GM23338 (cell line): Measurements from ENCODE around the gene ANKRD44. TPM values are rescaled to one million over a fixed set of nuclear protein-coding genes. Genes with fewer than 3 reads are reported as not detected.

Source experiments
- ATAC-seq: fragments of 200-7000 bp; cut with Tn5 transposase; 3 replicates; pipeline ENCODE4 v1.9.1; 2020
- DNase-seq: peaks from one replicate; pipeline ENCODE4 v3.0.0-alpha.2; 2015; ENCODE audit warnings: low spot score
- H2AFZ ChIP-seq: fragments of 200-600 bp; sonication (generic); 2 replicates; pipeline ENCODE4 v1.8.0; 2016; ENCODE audit warnings: antibody characterized with exemption, mild to moderate bottlenecking, moderate library complexity
- H3F3A ChIP-seq: fragments of 200-600 bp; sonication (generic); replicated peaks from 2 replicates; pipeline ENCODE4 v1.8.0; 2017; ENCODE audit warnings: antibody characterized with exemption, mixed run types, low read depth
- H3K27ac ChIP-seq: fragments of 200-600 bp; sonication (generic); 2 replicates; pipeline ENCODE4 v1.6.1; 2016; ENCODE audit warnings: low read depth
- H3K27me3 ChIP-seq: fragments of 200-600 bp; sonication (generic); 2 replicates; pipeline ENCODE4 v1.8.0; 2016; ENCODE audit warnings: mild to moderate bottlenecking, mixed run types, moderate library complexity; ENCODE audit not compliant: insufficient read depth
- H3K36me3 ChIP-seq: fragments of 200-600 bp; sonication (generic); 2 replicates; pipeline ENCODE4 v1.8.0; 2016; ENCODE audit warnings: mild to moderate bottlenecking; ENCODE audit not compliant: insufficient read depth
- H3K4me1 ChIP-seq: fragments of 200-600 bp; sonication (generic); 2 replicates; pipeline ENCODE4 v1.8.0; 2016; ENCODE audit warnings: mild to moderate bottlenecking, moderate library complexity; ENCODE audit not compliant: insufficient read depth
- H3K4me2 ChIP-seq: fragments of 200-600 bp; sonication (generic); 2 replicates; pipeline ENCODE4 v1.7.1; 2017; ENCODE audit warnings: mixed run types
- H3K4me3 ChIP-seq: fragments of 200-600 bp; sonication (generic); 2 replicates; pipeline ENCODE4 v1.6.1; 2016; ENCODE audit warnings: mixed run types
- H3K79me2 ChIP-seq: fragments of 200-600 bp; sonication (generic); replicated peaks from 2 replicates; pipeline ENCODE4 v1.8.0; 2017; ENCODE audit warnings: mild to moderate bottlenecking; ENCODE audit not compliant: insufficient read depth
- H3K9me2 ChIP-seq: fragments of 200-600 bp; sonication (generic); 2 replicates; pipeline ENCODE4 v1.8.0; 2017; ENCODE audit not compliant: insufficient read depth
- H4K20me1 ChIP-seq: fragments of 200-600 bp; sonication (generic); replicated peaks from 2 replicates; pipeline ENCODE4 v1.8.0; 2017; ENCODE audit warnings: mild to moderate bottlenecking; ENCODE audit not compliant: insufficient read depth
- H3K27ac Mint-ChIP-seq: 2 replicates; pipeline ENCODE4 v1.8.0; 2020; ENCODE audit warnings: inconsistent platforms, mild to moderate bottlenecking, moderate library complexity, mixed read lengths
- H3K27me3 Mint-ChIP-seq: 3 replicates; pipeline ENCODE4 v1.8.0; 2022; ENCODE audit warnings: low read depth, mild to moderate bottlenecking, moderate library complexity, mixed read lengths, inconsistent platforms; ENCODE audit not compliant: insufficient read depth, poor library complexity
- H3K36me3 Mint-ChIP-seq: 3 replicates; pipeline ENCODE4 v1.8.0; 2021; ENCODE audit warnings: low read depth, mild to moderate bottlenecking, inconsistent platforms, moderate library complexity, mixed read lengths
- H3K4me1 Mint-ChIP-seq: 3 replicates; pipeline ENCODE4 v1.8.0; 2020; ENCODE audit warnings: mild to moderate bottlenecking, inconsistent platforms, mixed read lengths
- H3K4me3 Mint-ChIP-seq: 3 replicates; pipeline ENCODE4 v1.8.0; 2021; ENCODE audit warnings: moderate library complexity, mild to moderate bottlenecking, inconsistent platforms, mixed read lengths
- H3K9me3 Mint-ChIP-seq: 3 replicates; pipeline ENCODE4 v1.8.0; 2020; ENCODE audit warnings: moderate library complexity, mild to moderate bottlenecking, inconsistent platforms, mixed read lengths
- CREB1 ChIP-seq: fragments of 250-450 bp; sonication (Bioruptor Pico); IDR thresholded peaks from 2 replicates; pipeline ENCODE4 v1.5.0; 2020; ENCODE audit warnings: low read depth, mild to moderate bottlenecking, moderate library complexity
- CTCF ChIP-seq, 2 experiments: fragments of 200-600 bp in 1 of 2; sonication (generic) in 1 of 2; conservative IDR thresholded peaks; 2 replicates each; pipeline versions ENCODE4 v1.5.1 to v1.6.1; 2016 to 2017; ENCODE audit warnings: antibody characterized with exemption in 2 of 2, low read depth in 2 of 2, mild to moderate bottlenecking in 2 of 2, moderate library complexity in 1 of 2
- EZH2 ChIP-seq: fragments of 200-600 bp; sonication (generic); IDR thresholded peaks from one replicate; pipeline ENCODE4 v1.8.0; 2017; ENCODE audit warnings: antibody characterized with exemption, mild to moderate bottlenecking, low read depth; ENCODE audit not compliant: unreplicated experiment
- EZH2phosphoT487 ChIP-seq: fragments of 200-600 bp; sonication (generic); IDR thresholded peaks from one replicate; pipeline ENCODE4 v1.8.1; 2018; ENCODE audit warnings: antibody characterized with exemption; ENCODE audit not compliant: unreplicated experiment
- JUNB ChIP-seq: IDR thresholded peaks from one replicate; pipeline ENCODE4 v1.6.1; 2016; ENCODE audit warnings: antibody characterized with exemption; ENCODE audit not compliant: unreplicated experiment
- NANOG ChIP-seq: IDR thresholded peaks from 2 replicates; pipeline ENCODE4 v1.6.1; 2016; ENCODE audit warnings: antibody characterized with exemption, borderline replicate concordance
- POLR2AphosphoS5 ChIP-seq: IDR thresholded peaks from 2 replicates; pipeline ENCODE4 v1.6.1; 2016; ENCODE audit warnings: antibody characterized with exemption, low read depth
- STAT1 ChIP-seq: IDR thresholded peaks from one replicate; pipeline ENCODE4 v1.6.1; 2016; ENCODE audit warnings: antibody characterized with exemption; ENCODE audit not compliant: unreplicated experiment
- ZNF114 ChIP-seq: fragments of 250-450 bp; sonication (Bioruptor Pico); IDR thresholded peaks from 2 replicates; pipeline ENCODE4 v1.5.0; 2020; ENCODE audit warnings: mild to moderate bottlenecking, moderate library complexity
- ZNF331 ChIP-seq: fragments of 250-450 bp; sonication (Bioruptor Pico); IDR thresholded peaks from 2 replicates; pipeline ENCODE4 v1.5.0; 2020; ENCODE audit warnings: low read depth, mild to moderate bottlenecking, moderate library complexity
- polyA plus RNA-seq: library from polyadenylated mRNA; unstranded; fragments of >200 nt; fragmentation: Nextera tagmentation; extraction: Ambion mirVana; gene quantifications from 2 replicates; pipeline ENCODE4 v1.2.1, GENCODE V29; 2016
- total RNA-seq: library from RNA; depleted of rRNA; stranded (reverse); fragments of >200 nt; shearing (Covaris generic); gene quantifications from 2 replicates; pipeline ENCODE4 v1.2.3, GENCODE V29; 2014
- TF ChIP-seq, protein P1 (sequence below): IDR thresholded peaks from 2 replicates; pipeline ENCODE4 v1.6.1; 2016; ENCODE audit warnings: antibody characterized with exemption
- TF ChIP-seq, protein P2 (sequence below): fragments of 250-450 bp; sonication (Bioruptor Pico); IDR thresholded peaks from 2 replicates; pipeline ENCODE4 v1.5.0; 2020; ENCODE audit warnings: mild to moderate bottlenecking, moderate library complexity
- TF ChIP-seq, protein P3 (sequence below): IDR thresholded peaks from one replicate; pipeline ENCODE4 v1.6.1; 2018; ENCODE audit warnings: antibody characterized with exemption; ENCODE audit not compliant: unreplicated experiment

Gene ANKRD44
- total and polyA plus RNA-seq, 2 experiments from 2014 or later = 0.44 to 0.56 TPM

- Histone ChIP-seq H2AFZ (no peak overlapping the region), H3K9me2 (no peaks in the 10 kb centered on the region), H3K27me3 (no peaks in the 10 kb centered on the region), H3K36me3 (no peaks in the 10 kb centered on the region), H3K4me1 (no peaks in the 10 kb centered on the region), H3K27ac (no peak overlapping the region), H3K79me2 (no peaks in the 10 kb centered on the region), H3K4me2 (no peak overlapping the region), H4K20me1 (no peaks in the 10 kb centered on the region), H3F3A (no peaks in the 10 kb centered on the region), H3K4me3 (no peak overlapping the region)
- TF ChIP-seq CREB1 (CRISPR knock-in tag) = no peak
- no peak for TF ChIP-seq STAT1
- no peak for TF ChIP-seq NANOG
- TF ChIP-seq, protein P1, sequence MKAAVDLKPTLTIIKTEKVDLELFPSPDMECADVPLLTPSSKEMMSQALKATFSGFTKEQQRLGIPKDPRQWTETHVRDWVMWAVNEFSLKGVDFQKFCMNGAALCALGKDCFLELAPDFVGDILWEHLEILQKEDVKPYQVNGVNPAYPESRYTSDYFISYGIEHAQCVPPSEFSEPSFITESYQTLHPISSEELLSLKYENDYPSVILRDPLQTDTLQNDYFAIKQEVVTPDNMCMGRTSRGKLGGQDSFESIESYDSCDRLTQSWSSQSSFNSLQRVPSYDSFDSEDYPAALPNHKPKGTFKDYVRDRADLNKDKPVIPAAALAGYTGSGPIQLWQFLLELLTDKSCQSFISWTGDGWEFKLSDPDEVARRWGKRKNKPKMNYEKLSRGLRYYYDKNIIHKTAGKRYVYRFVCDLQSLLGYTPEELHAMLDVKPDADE = no peak
- TF ChIP-seq CTCF (conservative IDR thresholded peaks at IDR 0.05; ENCODE audit: low read depth in 2 of 2) = no peak
- TF ChIP-seq EZH2phosphoT487 = no peak
- no peak for TF ChIP-seq EZH2
- no peak for TF ChIP-seq ZNF114 (CRISPR knock-in tag)
- TF ChIP-seq, protein P2, sequence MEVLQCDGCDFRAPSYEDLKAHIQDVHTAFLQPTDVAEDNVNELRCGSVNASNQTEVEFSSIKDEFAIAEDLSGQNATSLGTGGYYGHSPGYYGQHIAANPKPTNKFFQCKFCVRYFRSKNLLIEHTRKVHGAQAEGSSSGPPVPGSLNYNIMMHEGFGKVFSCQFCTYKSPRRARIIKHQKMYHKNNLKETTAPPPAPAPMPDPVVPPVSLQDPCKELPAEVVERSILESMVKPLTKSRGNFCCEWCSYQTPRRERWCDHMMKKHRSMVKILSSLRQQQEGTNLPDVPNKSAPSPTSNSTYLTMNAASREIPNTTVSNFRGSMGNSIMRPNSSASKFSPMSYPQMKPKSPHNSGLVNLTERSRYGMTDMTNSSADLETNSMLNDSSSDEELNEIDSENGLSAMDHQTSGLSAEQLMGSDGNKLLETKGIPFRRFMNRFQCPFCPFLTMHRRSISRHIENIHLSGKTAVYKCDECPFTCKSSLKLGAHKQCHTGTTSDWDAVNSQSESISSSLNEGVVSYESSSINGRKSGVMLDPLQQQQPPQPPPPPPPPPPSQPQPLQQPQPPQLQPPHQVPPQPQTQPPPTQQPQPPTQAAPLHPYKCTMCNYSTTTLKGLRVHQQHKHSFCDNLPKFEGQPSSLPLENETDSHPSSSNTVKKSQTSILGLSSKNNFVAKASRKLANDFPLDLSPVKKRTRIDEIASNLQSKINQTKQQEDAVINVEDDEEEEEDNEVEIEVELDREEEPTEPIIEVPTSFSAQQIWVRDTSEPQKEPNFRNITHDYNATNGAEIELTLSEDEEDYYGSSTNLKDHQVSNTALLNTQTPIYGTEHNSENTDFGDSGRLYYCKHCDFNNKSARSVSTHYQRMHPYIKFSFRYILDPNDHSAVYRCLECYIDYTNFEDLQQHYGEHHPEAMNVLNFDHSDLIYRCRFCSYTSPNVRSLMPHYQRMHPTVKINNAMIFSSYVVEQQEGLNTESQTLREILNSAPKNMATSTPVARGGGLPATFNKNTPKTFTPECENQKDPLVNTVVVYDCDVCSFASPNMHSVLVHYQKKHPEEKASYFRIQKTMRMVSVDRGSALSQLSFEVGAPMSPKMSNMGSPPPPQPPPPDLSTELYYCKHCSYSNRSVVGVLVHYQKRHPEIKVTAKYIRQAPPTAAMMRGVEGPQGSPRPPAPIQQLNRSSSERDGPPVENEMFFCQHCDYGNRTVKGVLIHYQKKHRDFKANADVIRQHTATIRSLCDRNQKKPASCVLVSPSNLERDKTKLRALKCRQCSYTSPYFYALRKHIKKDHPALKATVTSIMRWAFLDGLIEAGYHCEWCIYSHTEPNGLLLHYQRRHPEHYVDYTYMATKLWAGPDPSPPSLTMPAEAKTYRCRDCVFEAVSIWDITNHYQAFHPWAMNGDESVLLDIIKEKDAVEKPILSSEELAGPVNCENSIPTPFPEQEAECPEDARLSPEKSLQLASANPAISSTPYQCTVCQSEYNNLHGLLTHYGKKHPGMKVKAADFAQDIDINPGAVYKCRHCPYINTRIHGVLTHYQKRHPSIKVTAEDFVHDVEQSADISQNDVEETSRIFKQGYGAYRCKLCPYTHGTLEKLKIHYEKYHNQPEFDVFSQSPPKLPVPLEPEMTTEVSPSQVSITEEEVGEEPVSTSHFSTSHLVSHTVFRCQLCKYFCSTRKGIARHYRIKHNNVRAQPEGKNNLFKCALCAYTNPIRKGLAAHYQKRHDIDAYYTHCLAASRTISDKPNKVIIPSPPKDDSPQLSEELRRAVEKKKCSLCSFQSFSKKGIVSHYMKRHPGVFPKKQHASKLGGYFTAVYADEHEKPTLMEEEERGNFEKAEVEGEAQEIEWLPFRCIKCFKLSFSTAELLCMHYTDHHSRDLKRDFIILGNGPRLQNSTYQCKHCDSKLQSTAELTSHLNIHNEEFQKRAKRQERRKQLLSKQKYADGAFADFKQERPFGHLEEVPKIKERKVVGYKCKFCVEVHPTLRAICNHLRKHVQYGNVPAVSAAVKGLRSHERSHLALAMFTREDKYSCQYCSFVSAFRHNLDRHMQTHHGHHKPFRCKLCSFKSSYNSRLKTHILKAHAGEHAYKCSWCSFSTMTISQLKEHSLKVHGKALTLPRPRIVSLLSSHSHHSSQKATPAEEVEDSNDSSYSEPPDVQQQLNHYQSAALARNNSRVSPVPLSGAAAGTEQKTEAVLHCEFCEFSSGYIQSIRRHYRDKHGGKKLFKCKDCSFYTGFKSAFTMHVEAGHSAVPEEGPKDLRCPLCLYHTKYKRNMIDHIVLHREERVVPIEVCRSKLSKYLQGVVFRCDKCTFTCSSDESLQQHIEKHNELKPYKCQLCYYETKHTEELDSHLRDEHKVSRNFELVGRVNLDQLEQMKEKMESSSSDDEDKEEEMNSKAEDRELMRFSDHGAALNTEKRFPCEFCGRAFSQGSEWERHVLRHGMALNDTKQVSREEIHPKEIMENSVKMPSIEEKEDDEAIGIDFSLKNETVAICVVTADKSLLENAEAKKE (CRISPR knock-in tag) = no peak
- TF ChIP-seq, protein P3, sequence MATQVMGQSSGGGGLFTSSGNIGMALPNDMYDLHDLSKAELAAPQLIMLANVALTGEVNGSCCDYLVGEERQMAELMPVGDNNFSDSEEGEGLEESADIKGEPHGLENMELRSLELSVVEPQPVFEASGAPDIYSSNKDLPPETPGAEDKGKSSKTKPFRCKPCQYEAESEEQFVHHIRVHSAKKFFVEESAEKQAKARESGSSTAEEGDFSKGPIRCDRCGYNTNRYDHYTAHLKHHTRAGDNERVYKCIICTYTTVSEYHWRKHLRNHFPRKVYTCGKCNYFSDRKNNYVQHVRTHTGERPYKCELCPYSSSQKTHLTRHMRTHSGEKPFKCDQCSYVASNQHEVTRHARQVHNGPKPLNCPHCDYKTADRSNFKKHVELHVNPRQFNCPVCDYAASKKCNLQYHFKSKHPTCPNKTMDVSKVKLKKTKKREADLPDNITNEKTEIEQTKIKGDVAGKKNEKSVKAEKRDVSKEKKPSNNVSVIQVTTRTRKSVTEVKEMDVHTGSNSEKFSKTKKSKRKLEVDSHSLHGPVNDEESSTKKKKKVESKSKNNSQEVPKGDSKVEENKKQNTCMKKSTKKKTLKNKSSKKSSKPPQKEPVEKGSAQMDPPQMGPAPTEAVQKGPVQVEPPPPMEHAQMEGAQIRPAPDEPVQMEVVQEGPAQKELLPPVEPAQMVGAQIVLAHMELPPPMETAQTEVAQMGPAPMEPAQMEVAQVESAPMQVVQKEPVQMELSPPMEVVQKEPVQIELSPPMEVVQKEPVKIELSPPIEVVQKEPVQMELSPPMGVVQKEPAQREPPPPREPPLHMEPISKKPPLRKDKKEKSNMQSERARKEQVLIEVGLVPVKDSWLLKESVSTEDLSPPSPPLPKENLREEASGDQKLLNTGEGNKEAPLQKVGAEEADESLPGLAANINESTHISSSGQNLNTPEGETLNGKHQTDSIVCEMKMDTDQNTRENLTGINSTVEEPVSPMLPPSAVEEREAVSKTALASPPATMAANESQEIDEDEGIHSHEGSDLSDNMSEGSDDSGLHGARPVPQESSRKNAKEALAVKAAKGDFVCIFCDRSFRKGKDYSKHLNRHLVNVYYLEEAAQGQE = no peak
- TF ChIP-seq POLR2AphosphoS5 = no peak
- TF ChIP-seq JUNB = no peak
- no peak for TF ChIP-seq ZNF331 (CRISPR knock-in tag)
- H3K27me3 Mint-ChIP-seq = peaks cover under 1% of the 10 kb centered on the region
- DNase-seq (no peak), ATAC-seq (no peak)
- peaks cover 1% of the 10 kb centered on the region; the same call in 1 of the 3 replicates for H3K9me3 Mint-ChIP-seq
- H3K27ac Mint-ChIP-seq = no peak overlapping the region
- H3K4me3 Mint-ChIP-seq = no peak overlapping the region
- H3K4me1 Mint-ChIP-seq = no peaks in the 10 kb centered on the region
- no peaks in the 10 kb centered on the region for H3K36me3 Mint-ChIP-seq
These were observed 13.7 kb downstream of the ANKRD44 start for GRCh38 chr2:197296835-197297234.
